GM19468 (cell line): Measurements from ENCODE around the gene CLEC18B.
"Not testable (repeated sequence)": the region's sequence is repeated elsewhere in the genome, so short reads cannot be mapped to it uniquely, and the experiment has no call there.

ENCODE experiments used
- ATAC-seq: cut with Tn5 transposase; IDR thresholded peaks from one replicate; pipeline ENCODE4 v1.9.1; 2021; ENCODE audit warnings: mild to moderate bottlenecking, moderate library complexity, moderate number of reproducible peaks; ENCODE audit not compliant: unreplicated experiment; ENCODE audit errors: extremely low read depth

The CLEC18B gene

GRCh38 chr16:74420612-74421481 is at the start of gene CLEC18B:
Gene CLEC18B, minus strand, starts transcription at chr16:74421478. Its CDS starts 208 bp downstream, at chr16:74421270.
- ATAC-seq: not testable (repeated sequence)

- no peak for ATAC-seq
These were observed 48.7 kb upstream of the CLEC18B start for GRCh38 chr16:74469946-74470478.

- ATAC-seq: no peak
These were observed 47.7 kb upstream of the CLEC18B start for GRCh38 chr16:74468807-74469525.

GRCh38 chr16:74466872-74467271 is 45.6 kb upstream of the CLEC18B start:
- peak; percentile 26 for ATAC-seq

GRCh38 chr16:74465851-74466685 is 44.8 kb upstream of the CLEC18B start:
- no peak for ATAC-seq

- ATAC-seq: no peak
These were observed 44.0 kb upstream of the CLEC18B start for GRCh38 chr16:74465281-74465680.

- no peak for ATAC-seq
These were observed 42.6 kb upstream of the CLEC18B start for GRCh38 chr16:74463888-74464287.

GRCh38 chr16:74462361-74462760 is 41.1 kb upstream of the CLEC18B start:
- ATAC-seq: no peak

GRCh38 chr16:74461826-74462225 is 40.5 kb upstream of the CLEC18B start:
- ATAC-seq: no peak

- ATAC-seq: no peak
These were observed 39.3 kb upstream of the CLEC18B start for GRCh38 chr16:74460542-74460941.

- ATAC-seq: no peak
These were observed 35.0 kb upstream of the CLEC18B start for GRCh38 chr16:74456290-74456625.

- no peak for ATAC-seq
These were observed 34.5 kb upstream of the CLEC18B start for GRCh38 chr16:74455619-74456289.

GRCh38 chr16:74455213-74455612 is 33.9 kb upstream of the CLEC18B start:
- ATAC-seq: no peak

GRCh38 chr16:74451951-74452758 is 30.9 kb upstream of the CLEC18B start:
- ATAC-seq: peak; percentile 75

GRCh38 chr16:74450967-74451760 is 29.9 kb upstream of the CLEC18B start:
- ATAC-seq: no peak

- no peak for ATAC-seq
These were observed 29.0 kb upstream of the CLEC18B start for GRCh38 chr16:74450236-74450635.

- no peak for ATAC-seq
These were observed 28.2 kb upstream of the CLEC18B start for GRCh38 chr16:74449470-74449869.

- ATAC-seq: no peak
These were observed 27.7 kb upstream of the CLEC18B start for GRCh38 chr16:74448990-74449389.
